Hepatocyte (in vitro differentiated cells): ENCODE measurements around the gene ABI1. TPM values are rescaled to one million over a fixed set of nuclear protein-coding genes. Genes with fewer than 3 reads are reported as not detected.

Experiments used
- DNase-seq: peaks from one replicate; pipeline ENCODE4 v3.0.0-alpha.2; 2016; ENCODE audit warnings: low spot score
- H2AFZ ChIP-seq: fragments of 200-600 bp; sonication (generic); 2 replicates; pipeline ENCODE4 v1.6.0; 2016; ENCODE audit warnings: antibody characterized with exemption, mild to moderate bottlenecking
- H3K27ac ChIP-seq: fragments of 200-600 bp; sonication (generic); 2 replicates; pipeline ENCODE4 v1.5.1; 2016; ENCODE audit warnings: mild to moderate bottlenecking
- H3K27me3 ChIP-seq: fragments of 200-600 bp; sonication (generic); 2 replicates; pipeline ENCODE4 v1.6.1; 2016
- H3K36me3 ChIP-seq: fragments of 200-600 bp; sonication (generic); replicated peaks from 2 replicates; pipeline ENCODE4 v1.5.1; 2016; ENCODE audit warnings: low read depth; ENCODE audit not compliant: insufficient read depth
- H3K4me1 ChIP-seq: fragments of 200-600 bp; sonication (generic); 2 replicates; pipeline ENCODE4 v1.5.1; 2016; ENCODE audit warnings: mild to moderate bottlenecking, moderate library complexity; ENCODE audit not compliant: insufficient read depth
- H3K4me2 ChIP-seq: fragments of 200-600 bp; sonication (generic); 2 replicates; pipeline ENCODE4 v1.6.0; 2016
- H3K4me3 ChIP-seq: fragments of 200-600 bp; sonication (generic); 2 replicates; pipeline ENCODE4 v1.5.1; 2016; ENCODE audit warnings: mild to moderate bottlenecking
- H3K79me2 ChIP-seq: fragments of 200-600 bp; sonication (generic); 2 replicates; pipeline ENCODE4 v1.6.0; 2017; ENCODE audit warnings: mild to moderate bottlenecking
- H3K9me2 ChIP-seq: fragments of 200-600 bp; sonication (generic); replicated peaks from 2 replicates; pipeline ENCODE4 v1.6.0; 2017; ENCODE audit warnings: mild to moderate bottlenecking; ENCODE audit not compliant: insufficient read depth
- H3K9me3 ChIP-seq: fragments of 200-600 bp; sonication (generic); 2 replicates; pipeline ENCODE4 v1.5.1; 2016; ENCODE audit warnings: low read depth, mild to moderate bottlenecking
- H4K20me1 ChIP-seq: fragments of 200-600 bp; sonication (generic); 2 replicates; pipeline ENCODE4 v1.6.0; 2016; ENCODE audit warnings: mild to moderate bottlenecking; ENCODE audit not compliant: insufficient read depth, poor library complexity, severe bottlenecking
- CTCF ChIP-seq: fragments of 200-600 bp; sonication (generic); IDR thresholded peaks from 2 replicates; pipeline ENCODE4 v1.5.1; 2016; ENCODE audit warnings: antibody characterized with exemption, mild to moderate bottlenecking; ENCODE audit not compliant: poor library complexity
- EZH2 ChIP-seq: fragments of 200-600 bp; sonication (generic); IDR thresholded peaks from 2 replicates; pipeline ENCODE4 v1.6.1; 2016; ENCODE audit warnings: antibody characterized with exemption, mild to moderate bottlenecking, borderline replicate concordance
- EZH2phosphoT487 ChIP-seq: fragments of 200-600 bp; sonication (generic); IDR thresholded peaks from one replicate; pipeline ENCODE4 v1.6.1; 2018; ENCODE audit warnings: antibody characterized with exemption, mild to moderate bottlenecking, low read depth, moderate library complexity; ENCODE audit not compliant: unreplicated experiment, severe bottlenecking
- WGBS: methylation state at CpG from one replicate; pipeline ENCODE4 v1.1.6; 2016; ENCODE audit warnings: low lambda C conversion rate; ENCODE audit errors: missing lambda C conversion rate; 5-methylcytosine and 5-hydroxymethylcytosine counted together
- polyA plus RNA-seq: library from polyadenylated mRNA; unstranded; fragments of >200 nt; fragmentation: Nextera tagmentation; extraction: Ambion mirVana; gene quantifications from 2 replicates; pipeline ENCODE4 v1.2.1, GENCODE V29; 2016
- total RNA-seq: library from RNA; depleted of rRNA; stranded (reverse); fragments of >200 nt; gene quantifications from 2 replicates; pipeline ENCODE4 v1.2.3, GENCODE V29; 2014

The ABI1 gene
- total and polyA plus RNA-seq, 2 experiments from 2014 or later: 30.5 to 46.1 TPM

DNA sequence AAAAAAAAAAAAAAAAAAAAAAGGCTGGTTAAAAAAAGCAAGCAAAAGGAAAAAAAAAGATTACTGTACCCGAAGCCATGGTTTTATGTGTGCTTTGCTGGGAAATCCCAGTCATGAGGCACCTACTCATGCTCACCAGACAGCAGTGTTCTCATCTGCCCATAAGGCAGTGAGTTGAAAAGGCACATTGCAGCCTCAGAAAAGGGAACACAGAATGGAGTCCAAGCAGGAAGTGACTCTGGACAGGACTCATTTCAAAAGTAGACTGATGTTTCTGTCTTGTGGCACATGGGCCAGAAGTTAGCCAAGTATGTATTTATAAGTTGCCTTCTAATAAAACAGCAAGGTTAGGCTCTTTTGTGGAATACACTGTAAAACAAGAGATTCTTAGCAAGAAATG lies 123.0 kb downstream of the ABI1 start:
- peak; percentile 42 for DNase-seq
- H3K27me3 ChIP-seq: no peaks in the 10 kb centered on the region
- H3K4me3 ChIP-seq: no peak overlapping the region
- no peaks in the 10 kb centered on the region for H3K9me2 ChIP-seq
- peak overlapping the region; percentile 85 for H3K27ac ChIP-seq
- H3K36me3 ChIP-seq: no peaks in the 10 kb centered on the region
- peaks cover 21% of the 10 kb centered on the region for H3K4me1 ChIP-seq
- no peaks in the 10 kb centered on the region for H3K79me2 ChIP-seq
- H3K9me3 ChIP-seq: no peaks in the 10 kb centered on the region
- 81% methylated on average over 1 of the region's 1 CpG for WGBS
- no peak for TF ChIP-seq EZH2
- no peak for TF ChIP-seq EZH2phosphoT487
- TF ChIP-seq CTCF: no peak
- H2AFZ ChIP-seq: no peak overlapping the region
- H3K4me2 ChIP-seq: no peak overlapping the region
- H4K20me1 ChIP-seq: no peaks in the 10 kb centered on the region

DNA sequence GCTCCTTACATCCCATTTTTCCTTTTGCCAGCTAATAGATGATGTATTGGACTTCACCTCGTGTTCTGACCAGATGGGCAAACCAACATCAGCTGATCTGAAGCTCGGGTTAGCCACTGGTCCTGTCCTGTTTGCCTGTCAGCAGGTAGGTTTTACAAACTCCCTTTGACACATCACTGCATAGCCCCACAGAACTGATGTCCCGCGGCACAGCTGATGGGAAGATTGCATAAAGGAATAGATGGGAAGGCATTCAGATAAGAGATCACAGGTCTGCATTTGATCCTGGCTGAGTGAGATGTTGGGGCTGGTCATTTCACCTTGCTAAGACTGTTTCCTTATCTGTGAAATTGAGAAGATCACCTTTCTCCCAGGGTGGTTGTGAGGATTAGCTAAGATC lies 125.3 kb downstream of the ABI1 start:
- DNase-seq: no peak
- Histone ChIP-seq H3K4me2 (no peak overlapping the region), H3K9me3 (no peaks in the 10 kb centered on the region), H3K4me3 (no peak overlapping the region), H3K27ac (peak overlapping the region; percentile 88), H3K27me3 (no peaks in the 10 kb centered on the region), H4K20me1 (no peaks in the 10 kb centered on the region), H3K9me2 (no peaks in the 10 kb centered on the region), H2AFZ (no peak overlapping the region), H3K36me3 (no peaks in the 10 kb centered on the region), H3K79me2 (no peaks in the 10 kb centered on the region), H3K4me1 (peaks cover 21% of the 10 kb centered on the region)
- TF ChIP-seq EZH2 (no peak), CTCF (no peak), EZH2phosphoT487 (no peak)
- WGBS: 69% methylated on average over 4 of the region's 4 CpGs

DNA sequence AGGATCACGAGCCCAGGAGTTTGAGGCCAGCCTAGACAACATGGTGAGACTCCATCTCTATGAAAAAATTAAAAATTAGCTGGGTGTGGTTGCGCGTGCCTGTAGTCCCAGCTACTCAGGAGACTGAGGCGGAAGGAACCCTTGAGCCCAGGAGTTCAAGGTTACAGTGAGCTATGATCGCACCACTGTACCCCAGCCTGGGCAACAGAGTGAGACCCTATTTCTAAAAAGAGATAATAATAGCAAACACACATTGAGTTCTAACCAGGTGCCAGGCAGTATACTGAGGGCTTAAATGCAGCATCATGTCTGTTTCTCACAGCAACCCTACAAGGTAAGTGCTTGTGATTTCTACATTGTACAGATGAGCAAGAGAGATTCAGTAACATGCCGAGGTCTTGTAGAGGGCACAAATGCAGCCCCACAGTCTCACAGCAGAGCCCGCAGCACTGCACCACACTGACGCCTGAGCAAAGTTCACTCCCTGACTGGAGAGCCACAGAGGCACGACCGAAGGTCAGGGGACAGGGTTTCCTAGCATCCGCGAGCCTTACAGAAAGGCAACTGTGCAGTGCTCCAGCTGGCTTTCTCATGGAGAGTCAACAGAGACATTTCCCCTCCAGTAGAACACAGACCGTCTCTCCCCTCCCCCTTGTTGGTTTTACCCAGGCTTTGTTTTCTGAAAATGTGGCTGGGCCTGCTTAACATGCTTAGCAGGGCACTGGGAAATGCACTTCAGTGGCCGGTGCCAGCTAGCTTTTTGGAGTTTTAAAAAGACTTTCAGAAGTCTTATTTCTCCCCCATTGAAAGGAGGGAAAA lies 126.8 kb downstream of the ABI1 start:
- DNase-seq: peak; percentile 78
- Histone ChIP-seq H3K36me3 (no peaks in the 10 kb centered on the region), H3K27ac (peak overlapping the region; percentile 88), H3K27me3 (no peaks in the 10 kb centered on the region), H3K4me1 (peaks cover 21% of the 10 kb centered on the region), H3K9me3 (no peaks in the 10 kb centered on the region), H4K20me1 (no peaks in the 10 kb centered on the region), H3K9me2 (no peaks in the 10 kb centered on the region), H2AFZ (peak overlapping the region; percentile 13), H3K79me2 (no peaks in the 10 kb centered on the region), H3K4me3 (no peak overlapping the region), H3K4me2 (peak overlapping the region; percentile 46)
- 60% methylated on average over 14 of the region's 14 CpGs for WGBS
- TF ChIP-seq EZH2 (no peak), EZH2phosphoT487 (no peak), CTCF (no peak)
